ENCODE measurements around the gene MCOLN2.

DNA sequence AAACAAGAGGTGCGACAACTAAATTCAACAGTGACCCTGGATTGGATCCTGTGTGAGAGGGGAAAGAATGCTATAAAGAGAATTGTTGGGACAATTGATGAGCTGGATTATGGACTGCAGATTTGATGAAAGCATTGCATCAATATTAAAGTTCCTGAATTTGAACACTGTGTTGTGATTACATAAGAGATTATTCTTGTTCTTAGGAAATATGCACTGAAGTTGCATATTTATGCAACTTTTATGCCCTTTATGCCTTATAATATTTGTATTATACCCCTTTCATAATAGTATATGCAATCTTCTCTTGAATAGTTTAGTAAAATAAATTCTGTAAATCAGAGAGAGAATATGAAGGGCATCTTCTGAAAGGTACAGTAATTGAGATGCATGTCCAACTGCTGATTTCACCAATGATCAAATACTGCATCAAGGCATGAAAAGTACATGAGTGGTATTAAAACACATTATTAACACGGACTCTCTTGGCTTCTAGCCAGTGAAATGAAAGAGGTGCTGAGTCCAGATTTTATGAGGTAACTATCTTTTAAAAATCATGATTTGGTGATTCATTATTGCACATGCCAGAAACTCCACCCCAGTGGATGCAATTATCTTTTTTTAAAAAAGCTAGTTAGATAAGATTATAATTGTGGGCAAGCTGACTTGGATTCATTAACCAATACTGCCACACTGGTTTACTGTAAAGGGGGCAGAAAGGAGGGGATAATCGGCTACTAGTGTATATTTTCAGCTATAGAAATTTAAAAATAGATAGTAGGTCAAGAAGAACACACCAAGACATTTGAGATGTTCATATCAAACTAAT lies 84.0 kb downstream of the MCOLN2 start:
- TF ChIP-seq, protein P1, sequence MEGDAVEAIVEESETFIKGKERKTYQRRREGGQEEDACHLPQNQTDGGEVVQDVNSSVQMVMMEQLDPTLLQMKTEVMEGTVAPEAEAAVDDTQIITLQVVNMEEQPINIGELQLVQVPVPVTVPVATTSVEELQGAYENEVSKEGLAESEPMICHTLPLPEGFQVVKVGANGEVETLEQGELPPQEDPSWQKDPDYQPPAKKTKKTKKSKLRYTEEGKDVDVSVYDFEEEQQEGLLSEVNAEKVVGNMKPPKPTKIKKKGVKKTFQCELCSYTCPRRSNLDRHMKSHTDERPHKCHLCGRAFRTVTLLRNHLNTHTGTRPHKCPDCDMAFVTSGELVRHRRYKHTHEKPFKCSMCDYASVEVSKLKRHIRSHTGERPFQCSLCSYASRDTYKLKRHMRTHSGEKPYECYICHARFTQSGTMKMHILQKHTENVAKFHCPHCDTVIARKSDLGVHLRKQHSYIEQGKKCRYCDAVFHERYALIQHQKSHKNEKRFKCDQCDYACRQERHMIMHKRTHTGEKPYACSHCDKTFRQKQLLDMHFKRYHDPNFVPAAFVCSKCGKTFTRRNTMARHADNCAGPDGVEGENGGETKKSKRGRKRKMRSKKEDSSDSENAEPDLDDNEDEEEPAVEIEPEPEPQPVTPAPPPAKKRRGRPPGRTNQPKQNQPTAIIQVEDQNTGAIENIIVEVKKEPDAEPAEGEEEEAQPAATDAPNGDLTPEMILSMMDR (conservative IDR thresholded peaks at IDR 0.05; ENCODE audit: low read depth, low read length): no peak
- TF ChIP-seq EZH2 (IDR thresholded peaks at IDR 0.05; ENCODE audit: borderline replicate concordance, low read depth, low read length, poor library complexity, severe bottlenecking): no peak

Measured in A673 (cell line).